ENCODE measurements around the gene EXOG.

DNA sequence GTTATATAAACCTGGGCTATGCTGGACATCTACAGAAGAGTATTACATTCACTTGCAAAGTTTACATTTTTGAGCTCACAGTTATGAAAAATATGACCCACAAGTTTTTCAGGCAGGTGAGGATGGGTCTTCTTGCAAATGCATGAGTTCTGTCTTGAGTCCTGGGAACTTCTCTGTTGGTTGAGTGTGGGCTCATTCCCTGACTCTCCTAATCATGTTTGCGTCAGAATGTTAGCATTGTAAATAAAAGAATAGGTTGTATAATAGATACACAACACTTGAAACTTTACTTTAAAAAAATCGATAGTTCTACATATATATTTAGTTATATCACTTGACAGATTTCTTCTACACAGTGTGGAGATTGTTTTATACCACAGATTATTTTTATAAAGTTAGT, 7.2 kb upstream of the EXOG start:
- TF ChIP-seq, protein P1, sequence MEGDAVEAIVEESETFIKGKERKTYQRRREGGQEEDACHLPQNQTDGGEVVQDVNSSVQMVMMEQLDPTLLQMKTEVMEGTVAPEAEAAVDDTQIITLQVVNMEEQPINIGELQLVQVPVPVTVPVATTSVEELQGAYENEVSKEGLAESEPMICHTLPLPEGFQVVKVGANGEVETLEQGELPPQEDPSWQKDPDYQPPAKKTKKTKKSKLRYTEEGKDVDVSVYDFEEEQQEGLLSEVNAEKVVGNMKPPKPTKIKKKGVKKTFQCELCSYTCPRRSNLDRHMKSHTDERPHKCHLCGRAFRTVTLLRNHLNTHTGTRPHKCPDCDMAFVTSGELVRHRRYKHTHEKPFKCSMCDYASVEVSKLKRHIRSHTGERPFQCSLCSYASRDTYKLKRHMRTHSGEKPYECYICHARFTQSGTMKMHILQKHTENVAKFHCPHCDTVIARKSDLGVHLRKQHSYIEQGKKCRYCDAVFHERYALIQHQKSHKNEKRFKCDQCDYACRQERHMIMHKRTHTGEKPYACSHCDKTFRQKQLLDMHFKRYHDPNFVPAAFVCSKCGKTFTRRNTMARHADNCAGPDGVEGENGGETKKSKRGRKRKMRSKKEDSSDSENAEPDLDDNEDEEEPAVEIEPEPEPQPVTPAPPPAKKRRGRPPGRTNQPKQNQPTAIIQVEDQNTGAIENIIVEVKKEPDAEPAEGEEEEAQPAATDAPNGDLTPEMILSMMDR (IDR thresholded peaks at IDR 0.05) = no peak
- TF ChIP-seq POLR2A (IDR thresholded peaks at IDR 0.05) = no peak
